ENCODE data around the gene TVP23C. TPM values are rescaled to one million over a fixed set of nuclear protein-coding genes. Genes with fewer than 3 reads are reported as not detected.
"Not testable (repeated sequence)": the region's sequence is repeated elsewhere in the genome, so short reads cannot be mapped to it uniquely, and the experiment has no call there.

Gene TVP23C
- total RNA-seq, 1 experiment from 2014 or later = 8.8 TPM

GRCh38 chr17:15546604-15547003, 16.7 kb downstream of the TVP23C start:
- not testable (repeated sequence) for H3K27me3 ChIP-seq, H3K9me3 ChIP-seq, H3K4me3 ChIP-seq, H3K36me3 ChIP-seq, DNase-seq

DNA sequence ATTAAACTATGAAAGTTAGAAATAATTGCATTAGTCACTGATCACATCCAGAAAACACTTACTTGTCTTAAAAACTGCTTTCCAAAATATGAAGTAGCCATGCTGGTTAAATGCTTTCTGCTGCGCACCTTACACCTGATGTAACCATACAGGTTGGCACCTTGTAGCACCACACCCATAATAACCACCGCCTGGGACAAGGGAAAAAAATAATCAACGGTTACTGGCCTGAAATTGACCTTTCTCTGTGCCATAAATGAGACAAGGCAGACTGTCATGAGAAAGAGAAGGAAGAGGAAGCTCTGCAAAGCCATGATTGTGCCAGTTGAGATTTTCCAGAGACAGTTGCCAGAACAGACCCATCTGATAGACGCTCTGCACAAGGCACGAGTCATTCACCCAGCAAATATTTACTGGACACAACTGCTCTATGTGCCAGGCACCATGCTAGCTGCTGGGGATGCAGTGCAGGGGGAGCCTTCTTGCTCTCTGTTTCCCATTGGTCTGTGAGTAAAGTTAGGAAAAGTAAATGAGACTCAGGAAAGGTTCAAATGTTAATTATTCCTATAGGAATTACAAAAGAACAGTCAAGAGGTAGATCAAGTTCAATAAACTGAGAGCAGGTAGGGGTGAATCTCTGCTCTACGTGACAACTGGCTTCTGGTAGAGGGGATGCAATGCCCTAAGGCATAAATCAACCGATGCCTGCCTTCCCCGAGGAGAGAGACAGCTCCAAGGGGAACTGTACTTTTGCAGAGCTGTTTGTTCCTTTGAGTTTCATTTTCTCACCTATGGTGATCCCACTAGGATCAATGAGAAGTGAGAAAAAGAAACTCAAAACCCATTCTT, 22.7 kb downstream of the TVP23C start:
- H3K4me3 ChIP-seq, H3K9me3 ChIP-seq, H3K27me3 ChIP-seq, H3K36me3 ChIP-seq, DNase-seq: not testable (repeated sequence)

GRCh38 chr17:15533122-15533521, 30.2 kb downstream of the TVP23C start:
- H3K36me3 ChIP-seq = not testable (repeated sequence)

DNA sequence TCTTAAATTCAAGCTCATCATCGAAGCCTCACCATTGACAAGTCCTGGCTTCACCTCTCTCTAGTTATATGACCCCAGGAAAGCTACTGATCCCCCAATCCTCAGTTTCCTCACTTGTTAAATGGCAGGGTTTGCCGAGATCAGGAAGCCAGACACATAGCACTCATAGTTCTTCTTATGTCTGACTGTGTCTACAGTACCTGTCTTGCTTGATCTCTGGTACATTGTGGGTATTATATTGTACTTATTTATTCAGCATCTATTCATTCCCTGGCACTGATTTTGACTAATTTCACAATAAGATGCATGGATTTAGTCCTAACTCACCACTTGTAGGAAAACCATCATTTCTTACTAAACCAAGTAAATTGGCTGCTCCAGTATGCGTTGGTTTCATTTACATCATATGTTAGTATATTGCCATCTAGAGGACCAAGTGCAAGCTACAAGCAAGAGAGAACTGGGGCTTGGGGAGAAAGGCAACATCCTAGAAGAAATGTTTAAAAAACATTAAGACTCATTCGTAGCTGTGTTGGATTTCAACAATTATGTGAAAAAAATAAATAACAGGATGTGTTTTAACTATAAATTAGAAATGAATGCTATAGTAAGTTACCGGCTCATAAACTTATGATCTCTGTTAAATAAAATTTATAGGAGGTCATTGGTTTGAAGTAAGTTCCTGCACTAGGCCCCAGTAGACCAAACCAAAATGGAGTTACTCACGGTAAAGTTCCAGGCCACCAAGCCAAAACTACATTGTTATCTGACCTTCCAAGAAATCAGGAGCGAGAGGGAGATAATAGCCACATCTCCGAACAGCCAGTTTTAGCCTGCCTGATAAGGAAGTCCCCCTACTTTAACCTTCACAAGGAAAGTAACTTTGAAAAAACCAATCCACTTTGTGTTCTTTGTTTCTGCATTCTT, 36.7 kb downstream of the TVP23C start:
- H3K27me3 ChIP-seq, H3K9me3 ChIP-seq, H3K36me3 ChIP-seq, H3K4me3 ChIP-seq, DNase-seq: not testable (repeated sequence)

More at GRCh38 chr17:15533122-15533521, 30.2 kb downstream of the TVP23C start:
- H3K27me3 ChIP-seq, DNase-seq, H3K9me3 ChIP-seq, H3K4me3 ChIP-seq: not testable (repeated sequence)

DNA sequence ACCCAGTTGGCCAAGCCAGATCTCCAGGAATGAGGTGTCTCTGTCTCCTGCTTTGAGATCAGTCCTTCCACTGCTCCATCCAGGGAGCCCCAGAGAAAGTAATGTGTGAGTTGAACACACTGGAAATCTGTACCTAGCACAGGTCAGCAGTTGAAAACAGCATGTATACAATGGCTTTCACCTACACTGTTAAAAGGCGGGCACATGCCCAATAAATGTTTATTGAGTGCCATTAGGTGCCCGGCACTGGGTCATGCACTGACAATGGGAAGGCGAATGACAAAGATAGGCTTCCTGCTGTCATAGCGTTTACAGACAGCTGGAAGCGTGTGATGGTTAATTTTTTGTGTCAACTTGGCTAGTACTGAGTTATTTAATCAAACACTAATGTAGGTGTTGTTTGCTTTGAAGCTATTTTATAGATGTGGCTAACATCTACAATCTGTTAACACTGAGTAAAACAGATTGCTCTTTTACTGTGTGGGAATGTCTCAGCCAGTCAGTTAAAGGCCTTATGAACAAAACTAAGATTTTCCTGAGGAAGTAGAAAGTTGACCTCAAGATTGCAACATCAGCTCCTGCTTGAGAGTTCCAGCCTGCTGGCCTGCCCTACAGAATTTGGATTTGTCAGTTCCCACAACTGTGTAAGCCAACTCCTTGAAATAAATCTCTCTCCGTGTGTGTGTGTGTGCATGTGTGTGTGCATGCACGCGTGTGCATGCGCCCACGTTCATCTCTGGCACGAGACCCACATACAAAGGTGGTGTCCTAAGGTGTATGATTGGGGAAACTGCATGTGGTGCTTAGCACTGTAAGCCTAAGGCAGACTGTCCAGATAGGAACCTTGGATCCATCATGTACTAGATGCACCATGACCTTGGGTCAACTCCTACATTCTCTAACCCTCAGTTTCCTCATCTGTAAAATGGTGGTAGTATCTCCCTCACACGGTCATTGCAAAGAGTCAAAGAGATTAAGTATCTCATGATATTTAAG, 38.0 kb downstream of the TVP23C start:
- H3K9me3 ChIP-seq, H3K27me3 ChIP-seq, H3K36me3 ChIP-seq, H3K4me3 ChIP-seq, DNase-seq: not testable (repeated sequence)

GRCh38 chr17:15516150-15516549, 47.1 kb downstream of the TVP23C start:
- no peaks in the 10 kb centered on the region for H3K27me3 ChIP-seq
- DNase-seq = no peak
- H3K4me3 ChIP-seq = no peak overlapping the region
- no peaks in the 10 kb centered on the region for H3K9me3 ChIP-seq
- H3K36me3 ChIP-seq = no peaks in the 10 kb centered on the region

DNA sequence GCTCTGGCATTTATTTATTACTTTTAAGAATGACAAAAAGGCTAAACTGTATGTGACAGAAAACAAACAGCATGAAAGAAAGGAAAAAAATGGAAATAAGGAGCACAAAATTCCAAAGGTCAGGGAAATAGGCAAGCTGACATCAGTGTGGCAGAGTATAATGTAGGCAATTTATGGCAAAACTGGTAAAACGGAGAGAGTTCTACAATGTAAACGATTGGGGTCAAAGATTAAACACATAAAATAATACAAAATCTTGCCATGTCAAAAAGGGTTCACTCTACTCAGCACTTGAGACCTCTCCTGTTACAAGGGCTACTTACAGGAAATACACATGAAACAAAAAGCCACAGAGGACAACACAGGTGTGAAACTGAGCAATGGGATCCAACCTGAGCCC, 48.8 kb downstream of the TVP23C start:
- DNase-seq = no peak
- Histone ChIP-seq H3K27me3 (no peaks in the 10 kb centered on the region), H3K36me3 (no peaks in the 10 kb centered on the region)

DNA sequence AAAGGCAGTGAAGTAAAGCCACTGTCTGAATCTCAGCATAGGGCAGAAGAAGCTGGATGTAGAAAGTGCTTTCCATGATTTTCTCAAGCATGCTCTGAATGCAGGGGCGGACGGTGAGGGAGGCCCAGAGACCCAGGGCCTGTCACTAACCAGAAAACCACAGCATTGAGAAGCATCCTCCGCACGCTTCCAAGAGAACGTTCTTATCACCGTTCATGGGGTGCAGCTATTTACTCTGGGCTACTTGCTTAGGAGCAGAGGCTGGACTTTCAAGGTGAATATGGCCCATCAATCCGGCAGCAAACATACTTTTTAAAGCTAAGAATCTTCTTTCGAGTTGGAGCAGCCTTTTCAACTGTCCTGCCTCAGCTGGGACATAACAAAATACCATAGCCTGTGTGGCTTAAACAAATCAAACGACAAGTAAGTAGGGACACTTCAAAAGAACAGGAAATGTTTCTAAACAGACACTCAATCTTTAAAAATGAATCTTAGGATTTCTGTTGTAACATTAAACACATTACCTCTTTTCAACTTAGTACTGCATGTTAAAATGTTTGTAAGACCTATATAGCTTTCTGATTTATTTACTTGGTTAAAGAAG, 49.3 kb downstream of the TVP23C start:
- Histone ChIP-seq H3K27me3 (no peaks in the 10 kb centered on the region), H3K4me3 (no peak overlapping the region), H3K9me3 (no peaks in the 10 kb centered on the region), H3K36me3 (no peaks in the 10 kb centered on the region)
- DNase-seq = no peak

More for the DNA sequence above, 48.8 kb downstream of the TVP23C start:
- no peaks in the 10 kb centered on the region for H3K9me3 ChIP-seq
- no peak overlapping the region for H3K4me3 ChIP-seq

- no peaks in the 10 kb centered on the region for H3K27me3 ChIP-seq
- no peak for DNase-seq
- H3K36me3 ChIP-seq = no peaks in the 10 kb centered on the region
- H3K4me3 ChIP-seq = no peak overlapping the region
- no peaks in the 10 kb centered on the region for H3K9me3 ChIP-seq
Measured at GRCh38 chr17:15513058-15513791, 50.1 kb downstream of the TVP23C start.

GRCh38 chr17:15512071-15512709, 51.1 kb downstream of the TVP23C start:
- H3K9me3 ChIP-seq = no peaks in the 10 kb centered on the region
- H3K27me3 ChIP-seq = no peaks in the 10 kb centered on the region
- DNase-seq = no peak
- H3K4me3 ChIP-seq = no peak overlapping the region
- no peaks in the 10 kb centered on the region for H3K36me3 ChIP-seq

DNA sequence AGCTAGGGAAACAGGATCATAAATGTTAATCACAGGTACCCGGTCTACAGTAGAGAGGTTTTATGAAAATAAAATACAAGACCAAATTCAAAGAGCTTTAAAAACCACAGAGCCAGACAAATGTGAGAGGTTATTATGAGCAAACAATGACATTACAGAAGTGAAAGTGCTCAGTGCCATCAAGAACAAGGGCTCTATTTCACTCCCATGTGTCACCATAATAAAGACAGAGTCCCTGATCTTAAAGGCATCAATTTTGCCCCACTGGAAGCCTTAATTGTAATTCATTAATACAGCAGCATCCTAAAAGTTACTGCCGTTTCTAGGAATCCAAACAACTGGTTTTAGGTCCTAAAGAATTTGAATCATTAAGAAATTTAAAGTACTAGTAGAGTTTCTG, 52.1 kb downstream of the TVP23C start:
- Histone ChIP-seq H3K9me3 (no peaks in the 10 kb centered on the region), H3K36me3 (no peaks in the 10 kb centered on the region), H3K27me3 (no peaks in the 10 kb centered on the region), H3K4me3 (no peak overlapping the region)
- no peak for DNase-seq

DNA sequence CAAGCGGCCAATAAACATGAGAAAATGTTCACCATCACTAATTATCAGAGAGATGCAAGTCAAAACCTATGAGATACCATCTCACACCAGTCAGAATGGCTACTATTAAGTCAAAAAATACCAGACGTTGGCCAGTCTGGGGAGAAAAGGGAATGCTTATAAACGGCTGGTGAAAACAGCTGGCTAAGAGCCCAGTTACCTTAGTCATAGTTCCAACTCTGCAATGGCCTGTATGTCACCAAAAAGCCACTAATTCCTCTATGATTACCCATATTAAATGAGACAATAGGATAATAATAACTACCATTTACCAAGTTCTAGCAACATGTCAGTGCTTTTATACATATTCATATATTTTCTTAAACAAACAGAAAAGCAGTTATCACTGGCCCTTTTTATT, 52.9 kb downstream of the TVP23C start:
- Histone ChIP-seq H3K9me3 (no peaks in the 10 kb centered on the region), H3K27me3 (no peaks in the 10 kb centered on the region), H3K36me3 (no peaks in the 10 kb centered on the region), H3K4me3 (no peak overlapping the region)
- no peak for DNase-seq

DNA sequence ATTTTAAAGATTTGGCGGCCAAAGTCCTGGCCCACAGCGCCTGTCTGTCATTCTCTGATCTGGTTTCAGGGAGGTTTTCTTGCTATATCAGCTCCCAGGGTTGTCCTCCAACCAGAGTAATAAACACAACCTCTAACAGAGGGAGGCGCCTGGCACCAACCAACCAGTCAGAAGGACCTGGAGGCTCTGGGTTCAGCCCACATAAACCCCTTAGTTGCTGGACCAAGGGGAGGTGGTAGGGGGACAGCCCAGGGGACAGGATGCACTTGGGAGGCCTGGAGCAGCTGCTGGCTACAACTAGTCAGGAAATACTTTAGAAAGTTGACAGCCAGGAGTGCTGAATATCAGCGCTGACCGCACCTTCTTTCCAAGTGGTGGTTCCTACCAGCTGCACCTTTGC, 54.2 kb downstream of the TVP23C start:
- DNase-seq = no peak
- Histone ChIP-seq H3K27me3 (no peaks in the 10 kb centered on the region), H3K9me3 (no peaks in the 10 kb centered on the region), H3K4me3 (no peak overlapping the region), H3K36me3 (no peaks in the 10 kb centered on the region)

DNA sequence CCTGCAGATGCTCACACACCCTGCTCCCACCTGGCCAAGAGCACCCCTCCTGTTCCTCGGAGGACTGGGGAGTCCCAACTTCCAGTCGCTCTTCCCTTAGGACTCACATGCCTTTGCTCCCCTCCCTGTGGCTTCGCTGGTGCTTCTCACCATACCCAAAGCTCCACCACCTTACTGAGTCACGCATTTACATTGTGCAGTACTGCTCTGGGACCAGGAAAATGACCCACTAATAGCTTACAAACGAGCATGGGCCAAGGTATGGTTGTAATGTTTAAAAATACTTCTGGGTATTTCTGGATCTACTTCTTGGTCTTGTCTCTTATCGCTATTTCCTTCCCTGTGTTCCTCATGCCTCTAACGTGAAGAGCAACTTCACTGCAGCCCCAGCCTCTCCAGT, 54.8 kb downstream of the TVP23C start:
- no peaks in the 10 kb centered on the region for H3K36me3 ChIP-seq
- no peak for DNase-seq
- no peaks in the 10 kb centered on the region for H3K27me3 ChIP-seq
- no peak overlapping the region for H3K4me3 ChIP-seq
- H3K9me3 ChIP-seq = no peaks in the 10 kb centered on the region

DNA sequence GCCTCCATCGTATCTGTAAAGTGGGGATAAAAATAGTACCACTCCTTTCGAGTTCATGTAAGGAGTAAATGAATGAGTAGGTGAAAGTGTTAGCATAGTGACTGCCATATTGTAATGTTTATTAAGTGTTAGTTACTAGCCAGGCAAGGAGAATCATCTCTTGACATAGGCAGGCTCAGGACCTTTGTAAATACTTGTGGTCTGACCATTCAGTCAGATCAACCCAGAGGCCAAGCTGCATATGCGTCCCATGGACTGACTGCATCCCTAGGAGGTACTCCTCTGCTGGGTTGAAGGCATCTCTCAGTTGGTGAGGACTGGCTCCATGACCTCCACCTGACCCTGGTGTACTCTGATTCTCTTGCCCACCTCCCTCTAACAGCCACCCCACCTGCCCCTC, 55.4 kb downstream of the TVP23C start:
- H3K27me3 ChIP-seq = no peaks in the 10 kb centered on the region
- H3K4me3 ChIP-seq = no peak overlapping the region
- no peak for DNase-seq
- H3K36me3 ChIP-seq = no peaks in the 10 kb centered on the region
- no peaks in the 10 kb centered on the region for H3K9me3 ChIP-seq

Measured in MG63 (cell line).